Type B pancreatic cell (in vitro differentiated cells): ENCODE measurements around the gene PSMA7. TPM values are rescaled to one million over a fixed set of nuclear protein-coding genes. Genes with fewer than 3 reads are reported as not detected.

Experiments used
- DNase-seq: peaks from one replicate; pipeline ENCODE4 v3.0.0; 2021; ENCODE audit warnings: mixed read lengths; ENCODE audit not compliant: unreplicated experiment; ENCODE audit errors: extremely low spot score
- H3K27ac Mint-ChIP-seq: 2 replicates; pipeline ENCODE4 v1.8.0; 2021; ENCODE audit warnings: mild to moderate bottlenecking, mixed read lengths
- H3K27me3 Mint-ChIP-seq: 2 replicates; pipeline ENCODE4 v1.8.0; 2021; ENCODE audit warnings: mixed read lengths
- H3K36me3 Mint-ChIP-seq: 2 replicates; pipeline ENCODE4 v1.8.0; 2021; ENCODE audit warnings: mixed read lengths
- H3K4me1 Mint-ChIP-seq: one replicate; pipeline ENCODE4 v1.8.0; 2021; ENCODE audit warnings: mixed read lengths; ENCODE audit not compliant: unreplicated experiment
- H3K4me3 Mint-ChIP-seq: 2 replicates; pipeline ENCODE4 v1.8.0; 2021; ENCODE audit warnings: mild to moderate bottlenecking, mixed read lengths
- H3K9me3 Mint-ChIP-seq: 2 replicates; pipeline ENCODE4 v1.8.0; 2021; ENCODE audit warnings: mixed read lengths
- total RNA-seq: library from RNA; stranded (reverse); gene quantifications from 2 replicates; pipeline ENCODE4 v1.2.1, GENCODE V29; 2021; ENCODE audit warnings: low replicate concordance
- TF ChIP-seq, protein P1 (sequence below): fragments of 200-600 bp; sonication (generic); conservative IDR thresholded peaks from 2 replicates; pipeline ENCODE4 v1.5.0; 2021; ENCODE audit warnings: antibody characterized with exemption, mild to moderate bottlenecking

Gene PSMA7
- total RNA-seq, 1 donor from 2014 or later = 236 TPM

GRCh38 chr20:62179162-62179504, 35.9 kb upstream of the PSMA7 start:
- Mint-ChIP-seq H3K27ac (no peak overlapping the region), H3K36me3 (peaks cover 4% of the 10 kb centered on the region)

DNA sequence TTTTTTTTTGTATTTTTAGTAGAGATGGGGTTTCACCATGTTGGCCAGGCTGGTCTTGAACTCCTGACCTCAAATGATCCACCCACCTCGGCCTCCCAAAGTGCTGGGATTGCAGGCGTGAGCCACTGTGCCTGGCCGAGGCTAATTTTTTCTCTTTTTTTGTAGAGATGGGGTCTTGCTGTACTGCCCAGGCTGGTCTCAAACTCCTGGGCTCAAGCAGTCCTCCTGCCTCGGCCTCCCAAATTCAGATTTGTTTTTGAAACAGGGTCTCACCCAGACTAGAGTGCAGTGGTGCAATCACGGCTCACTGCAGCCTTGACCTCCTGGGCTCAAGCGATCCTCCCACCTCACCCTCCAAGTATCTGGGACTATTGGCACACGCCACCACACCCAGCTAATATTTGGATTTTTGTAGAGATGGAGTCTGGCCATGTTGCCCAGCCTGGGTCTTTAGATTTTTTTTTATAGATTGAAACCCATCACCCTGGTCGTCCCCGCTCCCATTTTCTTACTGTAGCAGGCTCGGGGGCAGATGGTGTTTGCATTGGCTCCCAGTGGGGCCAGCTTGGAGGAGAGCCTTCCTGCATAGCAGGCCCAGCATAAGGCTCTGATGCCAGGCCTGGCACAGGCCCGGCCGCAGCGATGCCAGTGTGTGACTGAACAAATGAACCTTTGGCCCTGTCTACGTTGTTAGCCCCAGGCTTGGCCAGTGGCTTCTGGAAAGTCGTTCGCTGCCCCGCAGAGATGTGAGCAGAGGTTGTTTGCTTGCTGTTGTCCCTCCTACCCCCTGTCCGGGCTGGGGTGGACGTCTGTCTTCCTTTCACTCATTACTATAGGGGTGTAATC, 35.3 kb upstream of the PSMA7 start:
- no peak overlapping the region for H3K27ac Mint-ChIP-seq
- peaks cover 6% of the 10 kb centered on the region for H3K36me3 Mint-ChIP-seq
- no peak overlapping the region for H3K4me3 Mint-ChIP-seq

More at GRCh38 chr20:62179162-62179504, 35.9 kb upstream of the PSMA7 start:
- Mint-ChIP-seq H3K9me3 (no peaks in the 10 kb centered on the region), H3K4me1 (peaks cover 14% of the 10 kb centered on the region), H3K4me3 (no peak overlapping the region), H3K27me3 (no peaks in the 10 kb centered on the region)
- TF ChIP-seq, protein P1, sequence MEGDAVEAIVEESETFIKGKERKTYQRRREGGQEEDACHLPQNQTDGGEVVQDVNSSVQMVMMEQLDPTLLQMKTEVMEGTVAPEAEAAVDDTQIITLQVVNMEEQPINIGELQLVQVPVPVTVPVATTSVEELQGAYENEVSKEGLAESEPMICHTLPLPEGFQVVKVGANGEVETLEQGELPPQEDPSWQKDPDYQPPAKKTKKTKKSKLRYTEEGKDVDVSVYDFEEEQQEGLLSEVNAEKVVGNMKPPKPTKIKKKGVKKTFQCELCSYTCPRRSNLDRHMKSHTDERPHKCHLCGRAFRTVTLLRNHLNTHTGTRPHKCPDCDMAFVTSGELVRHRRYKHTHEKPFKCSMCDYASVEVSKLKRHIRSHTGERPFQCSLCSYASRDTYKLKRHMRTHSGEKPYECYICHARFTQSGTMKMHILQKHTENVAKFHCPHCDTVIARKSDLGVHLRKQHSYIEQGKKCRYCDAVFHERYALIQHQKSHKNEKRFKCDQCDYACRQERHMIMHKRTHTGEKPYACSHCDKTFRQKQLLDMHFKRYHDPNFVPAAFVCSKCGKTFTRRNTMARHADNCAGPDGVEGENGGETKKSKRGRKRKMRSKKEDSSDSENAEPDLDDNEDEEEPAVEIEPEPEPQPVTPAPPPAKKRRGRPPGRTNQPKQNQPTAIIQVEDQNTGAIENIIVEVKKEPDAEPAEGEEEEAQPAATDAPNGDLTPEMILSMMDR = no peak
- DNase-seq = no peak

DNA sequence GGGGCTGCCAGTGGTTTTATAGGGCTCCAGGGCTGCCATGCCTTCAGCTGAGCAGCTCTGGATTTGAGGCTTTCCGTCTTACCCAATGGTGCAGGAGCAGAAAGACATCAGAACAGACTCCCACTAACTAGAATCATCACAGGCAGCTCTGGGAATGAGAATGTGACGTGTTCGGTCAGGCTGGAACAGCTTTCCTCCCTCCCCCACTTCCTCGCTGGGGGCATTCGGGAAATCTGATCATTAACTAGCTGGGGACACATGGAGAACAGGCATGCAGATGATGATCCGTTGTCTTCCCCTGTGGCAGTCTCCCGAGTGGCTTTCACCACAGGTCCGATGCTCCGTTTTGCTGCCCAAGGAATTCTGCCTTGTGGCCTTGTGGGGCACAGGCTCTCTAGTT, 34.1 kb upstream of the PSMA7 start:
- H3K27ac Mint-ChIP-seq = no peak overlapping the region
- H3K4me1 Mint-ChIP-seq = peaks cover 7% of the 10 kb centered on the region
- H3K9me3 Mint-ChIP-seq = no peaks in the 10 kb centered on the region
- H3K36me3 Mint-ChIP-seq = peaks cover 6% of the 10 kb centered on the region
- no peaks in the 10 kb centered on the region for H3K27me3 Mint-ChIP-seq
- no peak for DNase-seq
- H3K4me3 Mint-ChIP-seq = no peak overlapping the region
- TF ChIP-seq, protein P1 = no peak

More for the DNA sequence above, 35.3 kb upstream of the PSMA7 start:
- DNase-seq = no peak
- Mint-ChIP-seq H3K9me3 (no peaks in the 10 kb centered on the region), H3K4me1 (peaks cover 9% of the 10 kb centered on the region), H3K27me3 (no peaks in the 10 kb centered on the region)
- TF ChIP-seq, protein P1 = no peak

DNA sequence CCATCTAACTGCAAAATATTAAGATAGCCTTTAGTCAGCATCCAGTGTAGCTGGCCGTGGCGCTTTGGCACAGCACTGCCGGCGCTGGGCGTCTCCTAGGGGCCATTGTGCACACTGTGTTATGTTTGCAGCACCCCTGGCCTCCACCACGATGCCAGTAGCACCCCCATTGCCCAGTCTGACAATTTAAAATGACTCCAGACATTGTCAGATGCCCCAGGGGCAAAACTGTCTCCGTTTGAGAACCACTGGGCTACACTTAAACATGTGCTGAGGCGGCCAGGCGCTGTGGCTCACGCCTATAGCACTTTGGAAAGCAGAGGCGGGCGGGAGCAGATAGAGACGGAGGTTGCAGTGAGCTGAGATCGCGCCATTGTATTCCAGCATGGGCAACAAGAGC, 33.7 kb upstream of the PSMA7 start:
- H3K4me3 Mint-ChIP-seq = no peak overlapping the region
- H3K4me1 Mint-ChIP-seq = peaks cover 3% of the 10 kb centered on the region
- H3K9me3 Mint-ChIP-seq = no peaks in the 10 kb centered on the region
- H3K27ac Mint-ChIP-seq = no peak overlapping the region
- H3K27me3 Mint-ChIP-seq = no peaks in the 10 kb centered on the region
- no peak for DNase-seq
- TF ChIP-seq, protein P1 = no peak
- peaks cover 6% of the 10 kb centered on the region for H3K36me3 Mint-ChIP-seq

DNA sequence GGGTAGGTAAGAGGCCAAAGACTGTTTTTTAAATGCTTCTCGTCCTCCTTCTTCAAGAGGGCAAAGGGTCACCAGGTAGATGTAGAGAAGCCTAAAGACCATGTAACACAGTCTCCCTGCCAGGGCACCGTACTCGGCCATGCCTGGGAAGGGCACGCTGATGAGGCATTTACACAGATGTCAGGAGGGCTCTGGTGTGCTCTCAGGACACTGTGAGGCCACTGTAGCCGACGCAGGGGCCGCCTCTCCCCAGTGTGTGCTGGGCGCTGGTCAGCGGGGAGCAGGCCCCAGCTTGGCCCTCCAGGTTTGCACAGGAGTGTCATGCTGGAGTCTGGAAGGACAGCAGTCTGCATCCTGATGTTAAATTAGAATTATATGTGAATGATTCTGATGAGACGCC, 32.5 kb upstream of the PSMA7 start:
- H3K27me3 Mint-ChIP-seq = no peaks in the 10 kb centered on the region
- H3K27ac Mint-ChIP-seq = no peak overlapping the region
- H3K4me3 Mint-ChIP-seq = no peak overlapping the region
- TF ChIP-seq, protein P1 = no peak
- DNase-seq = no peak
- H3K9me3 Mint-ChIP-seq = no peaks in the 10 kb centered on the region
- H3K36me3 Mint-ChIP-seq = peaks cover 10% of the 10 kb centered on the region
- no peaks in the 10 kb centered on the region for H3K4me1 Mint-ChIP-seq
